Neural crest cell (in vitro differentiated cells): ENCODE data around the gene ZSCAN31. TPM values are rescaled to one million over a fixed set of nuclear protein-coding genes. Genes with fewer than 3 reads are reported as not detected.
"Not testable (repeated sequence)": the region's sequence is repeated elsewhere in the genome, so short reads cannot be mapped to it uniquely, and the experiment has no call there.

ENCODE experiments used
- DNase-seq: peaks from one replicate; pipeline ENCODE4 v3.0.0; 2021; ENCODE audit warnings: low read depth, mixed read lengths, low spot score
- H3K27ac Mint-ChIP-seq: one replicate; pipeline ENCODE4 v1.8.0; 2021; ENCODE audit warnings: mild to moderate bottlenecking, mixed read lengths; ENCODE audit not compliant: unreplicated experiment
- H3K27me3 Mint-ChIP-seq: 2 replicates; pipeline ENCODE4 v1.8.0; 2021; ENCODE audit warnings: low read depth, mild to moderate bottlenecking, mixed read lengths
- H3K36me3 Mint-ChIP-seq: 2 replicates; pipeline ENCODE4 v1.8.0; 2021; ENCODE audit warnings: low read depth, mild to moderate bottlenecking, mixed read lengths
- H3K4me1 Mint-ChIP-seq: 2 replicates; pipeline ENCODE4 v1.8.0; 2021; ENCODE audit warnings: mixed read lengths
- H3K4me3 Mint-ChIP-seq: one replicate; pipeline ENCODE4 v1.8.0; 2021; ENCODE audit warnings: mild to moderate bottlenecking, mixed read lengths
- H3K9me3 Mint-ChIP-seq: 2 replicates; pipeline ENCODE4 v1.8.0; 2021; ENCODE audit warnings: mixed read lengths
- CTCF ChIP-seq: fragments of 200-600 bp; sonication (generic); conservative IDR thresholded peaks from 2 replicates; pipeline ENCODE4 v1.5.0; 2021; ENCODE audit warnings: antibody characterized with exemption, mild to moderate bottlenecking
- total RNA-seq: library from RNA; stranded (reverse); gene quantifications from 2 replicates; pipeline ENCODE4 v1.2.1, GENCODE V29; 2021

Gene ZSCAN31
- total RNA-seq, 1 donor from 2014 or later, result 6.7 TPM

GRCh38 chr6:28326371-28326948, 9.5 kb downstream of the ZSCAN31 start:
- Mint-ChIP-seq H3K27ac (no peak overlapping the region), H3K36me3 (peaks cover 40% of the 10 kb centered on the region), H3K27me3 (no peaks in the 10 kb centered on the region), H3K4me3 (no peak overlapping the region), H3K4me1 (no peaks in the 10 kb centered on the region), H3K9me3 (peaks cover 32% of the 10 kb centered on the region)
- TF ChIP-seq CTCF, result no peak
- DNase-seq, result no peak

DNA sequence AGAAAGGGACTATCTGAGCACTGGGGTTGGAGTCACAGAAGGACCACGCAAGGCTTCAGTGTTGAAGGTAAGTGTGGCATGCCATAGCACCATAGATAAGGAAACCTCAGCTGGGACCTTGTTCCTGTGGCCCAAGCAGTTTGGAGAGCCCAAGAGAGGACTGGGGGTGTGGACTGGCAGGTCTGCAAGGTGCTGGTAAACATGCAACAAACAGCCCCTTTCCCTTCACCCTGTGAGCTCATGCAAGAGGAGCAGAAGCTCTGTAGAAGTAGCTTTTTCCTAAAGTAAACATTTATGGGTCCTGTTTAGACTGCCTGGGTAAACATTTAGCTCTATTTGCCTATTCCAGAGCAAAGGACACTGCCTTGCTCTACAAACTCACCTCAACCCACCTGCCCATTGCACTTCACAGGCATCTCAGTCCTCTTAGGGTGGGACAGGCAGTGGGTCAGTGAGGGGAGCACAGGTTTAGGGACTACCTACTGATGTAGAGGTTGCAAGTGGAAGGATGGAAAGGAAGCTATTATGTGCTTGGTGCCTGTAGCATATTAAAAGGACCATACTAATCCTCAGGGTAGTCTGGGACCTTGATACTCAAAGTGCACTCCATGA, 12.0 kb downstream of the ZSCAN31 start:
- H3K27ac Mint-ChIP-seq, result no peak overlapping the region
- no peak for TF ChIP-seq CTCF
- no peaks in the 10 kb centered on the region for H3K4me1 Mint-ChIP-seq
- DNase-seq, result no peak
- H3K4me3 Mint-ChIP-seq, result no peak overlapping the region
- peaks cover 25% of the 10 kb centered on the region for H3K9me3 Mint-ChIP-seq
- no peaks in the 10 kb centered on the region for H3K27me3 Mint-ChIP-seq
- H3K36me3 Mint-ChIP-seq, result peaks cover 36% of the 10 kb centered on the region

GRCh38 chr6:28322661-28323060, 13.3 kb downstream of the ZSCAN31 start:
- no peak for DNase-seq
- no peak overlapping the region for H3K4me3 Mint-ChIP-seq
- H3K4me1 Mint-ChIP-seq, result no peaks in the 10 kb centered on the region
- H3K9me3 Mint-ChIP-seq, result peaks cover 20% of the 10 kb centered on the region
- H3K27me3 Mint-ChIP-seq, result no peaks in the 10 kb centered on the region
- TF ChIP-seq CTCF, result no peak
- peaks cover 31% of the 10 kb centered on the region for H3K36me3 Mint-ChIP-seq
- H3K27ac Mint-ChIP-seq, result no peak overlapping the region

GRCh38 chr6:28317866-28318265, 18.1 kb downstream of the ZSCAN31 start:
- not testable (repeated sequence) for H3K36me3 Mint-ChIP-seq, H3K4me3 Mint-ChIP-seq, H3K9me3 Mint-ChIP-seq, H3K27me3 Mint-ChIP-seq, H3K27ac Mint-ChIP-seq, DNase-seq, H3K4me1 Mint-ChIP-seq

GRCh38 chr6:28315628-28316027, 20.3 kb downstream of the ZSCAN31 start:
- Mint-ChIP-seq H3K27me3 (no peaks in the 10 kb centered on the region), H3K27ac (no peak overlapping the region), H3K36me3 (peaks cover 10% of the 10 kb centered on the region), H3K4me1 (no peaks in the 10 kb centered on the region), H3K4me3 (no peak overlapping the region), H3K9me3 (peaks cover under 1% of the 10 kb centered on the region)
- no peak for TF ChIP-seq CTCF
- no peak for DNase-seq

- Mint-ChIP-seq H3K9me3 (peaks cover 14% of the 10 kb centered on the region), H3K27ac (no peak overlapping the region), H3K27me3 (no peaks in the 10 kb centered on the region), H3K4me1 (no peaks in the 10 kb centered on the region), H3K36me3 (peaks cover 32% of the 10 kb centered on the region), H3K4me3 (no peak overlapping the region)
- no peak for TF ChIP-seq CTCF
- DNase-seq, result no peak
These were observed 23.0 kb downstream of the ZSCAN31 start for GRCh38 chr6:28312939-28313338.
